NCI-H510A treated with DMSO at 0.1 percent for 48 hours (cell line): ENCODE results near the gene LRRC3C.
A peak's percentile ranks its signal among the peaks of the same experiment; 100 is the strongest.

Source experiments
- DNase-seq: peaks from one replicate; lab custom pipeline; 2025; lab: John Stamatoyannopoulos, UW

LRRC3C gene

GRCh38 chr17:39979893-39980350 is 52.4 kb downstream of the LRRC3C start:
- DNase-seq: peak; percentile 54

DNA sequence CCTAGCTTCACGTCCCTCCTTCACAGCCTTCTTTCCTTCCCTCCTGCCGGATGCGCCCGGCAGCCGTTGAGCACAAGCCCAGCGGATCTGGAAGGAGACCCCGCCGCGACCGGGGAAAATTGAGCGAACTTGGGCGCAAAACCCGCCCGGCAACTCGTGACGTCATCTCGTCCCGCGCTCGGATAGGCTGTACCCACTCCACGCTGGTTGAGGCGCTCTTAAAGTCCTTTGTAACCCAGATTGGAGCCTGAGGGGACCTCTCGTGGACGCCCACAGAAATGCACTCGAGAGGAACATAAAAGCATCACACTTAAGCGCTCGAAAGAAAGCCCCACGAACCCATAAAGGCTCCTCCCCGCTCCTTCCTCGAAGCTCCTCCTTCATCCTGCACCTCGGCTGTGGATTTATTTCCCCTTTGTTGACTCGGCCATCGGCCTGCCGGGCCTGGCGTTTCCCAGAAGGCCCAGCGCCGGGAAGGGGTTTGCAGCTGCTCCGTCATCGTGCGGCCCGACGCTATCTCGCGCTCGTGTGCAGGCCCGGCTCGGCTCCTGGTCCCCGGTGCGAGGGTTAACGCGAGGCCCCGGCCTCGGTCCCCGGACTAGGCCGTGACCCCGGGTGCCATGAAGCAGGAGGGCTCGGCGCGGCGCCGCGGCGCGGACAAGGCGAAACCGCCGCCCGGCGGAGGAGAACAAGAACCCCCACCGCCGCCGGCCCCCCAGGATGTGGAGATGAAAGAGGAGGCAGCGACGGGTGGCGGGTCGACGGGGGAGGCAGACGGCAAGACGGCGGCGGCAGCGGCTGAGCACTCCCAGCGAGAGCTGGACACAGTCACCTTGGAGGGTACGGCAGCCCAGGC is 53.0 kb downstream of the LRRC3C start, which contains the start of gene PSMD3:
Gene PSMD3 (plus strand): TSS at position 457 of the 856 bp plus-strand sequence. CDS start 164 bp downstream, at position 621.
- DNase-seq: peak; percentile 98

- DNase-seq: no peak
These were observed 53.7 kb downstream of the LRRC3C start for GRCh38 chr17:39981207-39981741.

GRCh38 chr17:39981766-39982375 is 54.3 kb downstream of the LRRC3C start:
- no peak for DNase-seq

DNA sequence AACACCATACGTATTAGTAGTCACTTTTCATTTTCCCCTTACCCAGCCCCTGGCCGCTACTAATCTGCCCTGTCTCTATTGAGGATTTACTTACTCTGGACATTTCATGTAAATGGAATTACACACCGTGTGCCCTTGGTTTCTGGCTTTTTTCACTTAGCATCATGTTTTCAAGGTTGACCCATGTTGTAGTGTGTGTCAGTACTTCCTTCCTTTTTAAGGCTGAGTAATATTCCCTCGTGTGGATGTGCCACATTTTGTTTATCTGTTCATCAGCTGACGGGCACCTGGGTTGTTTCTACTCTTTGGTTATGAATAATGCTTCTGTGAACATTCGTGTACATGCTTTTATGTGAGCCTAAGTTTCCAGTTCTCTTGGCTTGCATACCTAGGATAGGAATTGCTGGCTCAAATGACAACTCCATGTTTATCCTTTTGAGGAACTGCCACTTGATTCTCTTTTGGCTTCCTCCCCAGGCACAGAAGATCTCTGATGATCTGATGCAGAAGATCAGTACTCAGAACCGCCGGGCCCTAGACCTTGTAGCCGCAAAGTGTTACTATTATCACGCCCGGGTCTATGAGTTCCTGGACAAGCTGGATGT is 60.8 kb downstream of the LRRC3C start:
- no peak for DNase-seq

DNA sequence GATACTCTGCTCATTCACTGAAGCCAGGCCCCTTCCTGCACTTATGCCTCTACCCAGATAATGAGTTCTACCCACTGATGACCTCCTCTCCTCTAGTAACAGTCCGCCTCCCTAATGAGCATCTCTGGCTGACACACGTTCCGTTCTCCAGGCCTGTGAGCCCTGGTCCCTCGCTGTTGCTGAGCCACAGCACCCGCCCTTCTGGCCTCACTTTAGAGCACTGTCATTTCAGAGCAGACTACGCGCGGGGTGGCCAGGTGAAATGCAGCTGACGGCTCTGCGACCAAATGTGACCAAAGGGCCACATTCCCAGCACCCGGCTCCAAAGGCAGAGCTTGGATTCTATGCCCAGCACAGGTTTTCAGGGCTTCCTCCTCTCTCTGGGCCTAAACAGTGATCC is 66.9 kb downstream of the LRRC3C start:
- DNase-seq: no peak
